PC-3 (cell line): ENCODE data around the gene SERPINE3.

Source experiments
- EZH2 ChIP-seq: fragments of 300-600 bp; sonication (generic); IDR thresholded peaks from one replicate; pipeline ENCODE4 v1.6.1; 2017; ENCODE audit warnings: antibody characterized with exemption, mild to moderate bottlenecking, low read length; ENCODE audit not compliant: unreplicated experiment
- TF ChIP-seq, protein P1 (sequence below): fragments of 300-600 bp; sonication (generic); conservative IDR thresholded peaks from 2 replicates; pipeline ENCODE4 v1.5.1; 2017; ENCODE audit warnings: antibody characterized with exemption, low read depth, mild to moderate bottlenecking, low read length

DNA sequence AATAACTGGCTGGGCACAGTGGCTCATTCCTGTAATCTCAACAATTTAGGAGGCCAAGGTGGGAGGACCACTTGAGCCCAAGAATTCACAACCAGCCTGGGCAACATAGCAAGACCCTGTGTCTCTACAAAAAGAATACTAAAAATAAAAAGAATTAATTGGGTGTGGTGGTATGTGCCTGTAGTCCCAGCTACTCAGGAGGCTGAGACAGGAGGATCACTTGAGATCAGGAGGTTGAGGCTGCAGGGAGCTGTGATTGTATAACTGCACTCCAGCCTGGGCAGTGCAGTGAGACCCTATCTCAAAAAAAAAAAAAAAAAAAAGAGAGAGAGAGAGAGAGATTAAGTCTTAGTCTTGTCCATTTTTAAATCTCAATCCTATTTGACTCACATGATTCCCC is 35.6 kb upstream of the SERPINE3 start:
- TF ChIP-seq, protein P1, sequence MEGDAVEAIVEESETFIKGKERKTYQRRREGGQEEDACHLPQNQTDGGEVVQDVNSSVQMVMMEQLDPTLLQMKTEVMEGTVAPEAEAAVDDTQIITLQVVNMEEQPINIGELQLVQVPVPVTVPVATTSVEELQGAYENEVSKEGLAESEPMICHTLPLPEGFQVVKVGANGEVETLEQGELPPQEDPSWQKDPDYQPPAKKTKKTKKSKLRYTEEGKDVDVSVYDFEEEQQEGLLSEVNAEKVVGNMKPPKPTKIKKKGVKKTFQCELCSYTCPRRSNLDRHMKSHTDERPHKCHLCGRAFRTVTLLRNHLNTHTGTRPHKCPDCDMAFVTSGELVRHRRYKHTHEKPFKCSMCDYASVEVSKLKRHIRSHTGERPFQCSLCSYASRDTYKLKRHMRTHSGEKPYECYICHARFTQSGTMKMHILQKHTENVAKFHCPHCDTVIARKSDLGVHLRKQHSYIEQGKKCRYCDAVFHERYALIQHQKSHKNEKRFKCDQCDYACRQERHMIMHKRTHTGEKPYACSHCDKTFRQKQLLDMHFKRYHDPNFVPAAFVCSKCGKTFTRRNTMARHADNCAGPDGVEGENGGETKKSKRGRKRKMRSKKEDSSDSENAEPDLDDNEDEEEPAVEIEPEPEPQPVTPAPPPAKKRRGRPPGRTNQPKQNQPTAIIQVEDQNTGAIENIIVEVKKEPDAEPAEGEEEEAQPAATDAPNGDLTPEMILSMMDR, result no peak
- TF ChIP-seq EZH2, result no peak
